SU-DHL-6 (cell line): ENCODE data around the gene OPHN1.
"Not testable (repeated sequence)": the region's sequence is repeated elsewhere in the genome, so short reads cannot be mapped to it uniquely, and the experiment has no call there.

Experiments
- H2AFZ ChIP-seq: fragments of 200-600 bp; sonication (generic); 2 replicates; pipeline ENCODE4 v1.6.1; 2014; ENCODE audit warnings: low read depth, mild to moderate bottlenecking, moderate library complexity, mixed read lengths, antibody characterized with exemption, low read length; ENCODE audit not compliant: severe bottlenecking
- H3F3A ChIP-seq: fragments of 200-600 bp; shearing (Covaris generic); 2 replicates; pipeline ENCODE4 v1.6.0; 2016; ENCODE audit warnings: antibody characterized with exemption, mild to moderate bottlenecking; ENCODE audit not compliant: insufficient read depth
- H3K27ac ChIP-seq: fragments of 200-600 bp; sonication (generic); 2 replicates; pipeline ENCODE4 v1.5.1; 2016; ENCODE audit warnings: low read depth, mild to moderate bottlenecking, low read length, moderate library complexity, mixed read lengths
- H3K27me3 ChIP-seq: fragments of 200-600 bp; sonication (generic), shearing (Covaris generic); 2 replicates; pipeline ENCODE4 v1.6.0; 2014; ENCODE audit warnings: mild to moderate bottlenecking, low read length
- H3K36me3 ChIP-seq: fragments of 200-600 bp; sonication (generic); 2 replicates; pipeline ENCODE4 v1.6.1; 2014; ENCODE audit warnings: mild to moderate bottlenecking, low read length, mixed read lengths
- H3K4me2 ChIP-seq: fragments of 300-600, 200-600 bp; shearing (Covaris generic), sonication (generic); 2 replicates; pipeline ENCODE4 v1.6.0; 2014; ENCODE audit warnings: low read length, low read depth, mild to moderate bottlenecking; ENCODE audit not compliant: poor library complexity, severe bottlenecking
- H3K4me3 ChIP-seq: fragments of 200-600 bp; sonication (generic); 2 replicates; pipeline ENCODE4 v1.5.1; 2014; ENCODE audit warnings: antibody characterized with exemption, low read length, mild to moderate bottlenecking, mixed read lengths; ENCODE audit not compliant: insufficient read depth, poor library complexity, severe bottlenecking
- H3K79me2 ChIP-seq: fragments of 200-600 bp; sonication (generic); 2 replicates; pipeline ENCODE4 v1.6.1; 2014; ENCODE audit warnings: mild to moderate bottlenecking, low read length, moderate library complexity; ENCODE audit not compliant: insufficient read depth
- H3K9ac ChIP-seq: fragments of 200-600 bp; sonication (generic); 2 replicates; pipeline ENCODE4 v1.7.0; 2014; ENCODE audit warnings: mild to moderate bottlenecking, low read length
- H3K9me2 ChIP-seq: fragments of 200-600 bp; sonication (generic); replicated peaks from 2 replicates; pipeline ENCODE4 v1.6.1; 2014; ENCODE audit warnings: low read length; ENCODE audit not compliant: insufficient read depth
- H3K9me3 ChIP-seq: fragments of 200-600 bp; sonication (generic); 2 replicates; pipeline ENCODE4 v1.6.1; 2014; ENCODE audit warnings: low read length, mixed read lengths; ENCODE audit not compliant: insufficient read depth
- H4K20me1 ChIP-seq: fragments of 200-600 bp; sonication (generic); 2 replicates; pipeline ENCODE4 v1.6.1; 2014; ENCODE audit warnings: low read depth, mild to moderate bottlenecking, antibody characterized with exemption, low read length, moderate library complexity, mixed read lengths
- EZH2phosphoT487 ChIP-seq: fragments of 200-600 bp; sonication (generic), shearing (Covaris generic); conservative IDR thresholded peaks from 2 replicates; pipeline ENCODE4 v1.6.1; 2018; ENCODE audit warnings: mild to moderate bottlenecking, antibody characterized with exemption, low read length, moderate library complexity, mixed read lengths
- TF ChIP-seq, protein P1 (sequence below): fragments of 200-600 bp; sonication (generic); IDR thresholded peaks from one replicate; pipeline ENCODE4 v1.5.1; 2017; ENCODE audit warnings: antibody characterized with exemption, mild to moderate bottlenecking, low read length, moderate library complexity; ENCODE audit not compliant: insufficient read depth, poor library complexity, severe bottlenecking

OPHN1 gene

DNA sequence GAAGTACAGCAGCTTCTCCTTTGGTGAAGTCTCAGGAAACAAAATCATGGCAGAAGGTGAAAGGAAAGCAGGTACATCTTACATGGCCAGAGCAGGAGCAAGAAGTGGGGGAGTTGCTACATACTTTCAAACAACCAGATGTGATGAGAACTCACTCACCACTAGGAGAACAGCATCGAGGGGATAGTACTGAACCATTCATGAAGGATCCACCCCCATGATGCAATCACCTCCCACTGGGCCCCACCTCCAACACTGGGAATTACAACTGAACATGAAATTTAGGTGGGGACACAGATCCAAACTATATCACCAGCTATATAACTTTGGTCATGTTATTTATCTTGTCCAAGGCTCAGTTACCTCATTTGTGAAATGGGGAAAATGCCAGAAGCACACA, 159.4 kb downstream of the OPHN1 start:
- no peaks in the 10 kb centered on the region for H3K79me2 ChIP-seq
- H3K36me3 ChIP-seq: no peaks in the 10 kb centered on the region
- no peak overlapping the region for H3K4me3 ChIP-seq
- no peaks in the 10 kb centered on the region for H3K9me3 ChIP-seq
- H3F3A ChIP-seq: no peaks in the 10 kb centered on the region
- H3K9ac ChIP-seq: no peak overlapping the region
- H3K27me3 ChIP-seq: no peaks in the 10 kb centered on the region
- no peak for TF ChIP-seq EZH2phosphoT487
- TF ChIP-seq, protein P1, sequence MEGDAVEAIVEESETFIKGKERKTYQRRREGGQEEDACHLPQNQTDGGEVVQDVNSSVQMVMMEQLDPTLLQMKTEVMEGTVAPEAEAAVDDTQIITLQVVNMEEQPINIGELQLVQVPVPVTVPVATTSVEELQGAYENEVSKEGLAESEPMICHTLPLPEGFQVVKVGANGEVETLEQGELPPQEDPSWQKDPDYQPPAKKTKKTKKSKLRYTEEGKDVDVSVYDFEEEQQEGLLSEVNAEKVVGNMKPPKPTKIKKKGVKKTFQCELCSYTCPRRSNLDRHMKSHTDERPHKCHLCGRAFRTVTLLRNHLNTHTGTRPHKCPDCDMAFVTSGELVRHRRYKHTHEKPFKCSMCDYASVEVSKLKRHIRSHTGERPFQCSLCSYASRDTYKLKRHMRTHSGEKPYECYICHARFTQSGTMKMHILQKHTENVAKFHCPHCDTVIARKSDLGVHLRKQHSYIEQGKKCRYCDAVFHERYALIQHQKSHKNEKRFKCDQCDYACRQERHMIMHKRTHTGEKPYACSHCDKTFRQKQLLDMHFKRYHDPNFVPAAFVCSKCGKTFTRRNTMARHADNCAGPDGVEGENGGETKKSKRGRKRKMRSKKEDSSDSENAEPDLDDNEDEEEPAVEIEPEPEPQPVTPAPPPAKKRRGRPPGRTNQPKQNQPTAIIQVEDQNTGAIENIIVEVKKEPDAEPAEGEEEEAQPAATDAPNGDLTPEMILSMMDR: no peak
- no peak overlapping the region for H3K4me2 ChIP-seq
- H3K9me2 ChIP-seq: no peaks in the 10 kb centered on the region
- H3K27ac ChIP-seq: no peak overlapping the region
- no peak overlapping the region for H2AFZ ChIP-seq
- H4K20me1 ChIP-seq: no peaks in the 10 kb centered on the region

DNA sequence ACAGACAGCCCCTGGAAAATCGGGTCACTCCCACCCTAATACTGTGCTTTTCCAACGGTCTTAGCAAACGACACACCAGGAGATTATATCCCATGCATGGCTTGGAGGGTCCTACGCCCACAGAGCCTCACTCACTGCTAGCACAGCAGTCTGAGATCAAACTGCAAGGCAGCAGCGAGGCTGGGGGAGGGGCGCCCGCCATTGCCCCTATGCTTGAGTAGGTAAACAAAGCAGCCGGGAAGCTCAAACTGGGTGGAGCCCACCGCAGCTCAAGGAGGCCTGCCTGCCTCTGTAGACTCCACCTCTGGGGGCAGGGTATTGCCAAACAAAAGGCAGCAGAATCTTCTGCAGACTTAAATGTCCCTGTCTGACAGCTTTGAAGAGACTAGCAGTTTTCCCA, 168.5 kb downstream of the OPHN1 start:
- H3K4me2 ChIP-seq, H3K4me3 ChIP-seq, H3K27ac ChIP-seq, H3K9me2 ChIP-seq, H2AFZ ChIP-seq, H3K9me3 ChIP-seq, H3K79me2 ChIP-seq, H3K27me3 ChIP-seq, H4K20me1 ChIP-seq, H3K9ac ChIP-seq, H3F3A ChIP-seq, H3K36me3 ChIP-seq: not testable (repeated sequence)

DNA sequence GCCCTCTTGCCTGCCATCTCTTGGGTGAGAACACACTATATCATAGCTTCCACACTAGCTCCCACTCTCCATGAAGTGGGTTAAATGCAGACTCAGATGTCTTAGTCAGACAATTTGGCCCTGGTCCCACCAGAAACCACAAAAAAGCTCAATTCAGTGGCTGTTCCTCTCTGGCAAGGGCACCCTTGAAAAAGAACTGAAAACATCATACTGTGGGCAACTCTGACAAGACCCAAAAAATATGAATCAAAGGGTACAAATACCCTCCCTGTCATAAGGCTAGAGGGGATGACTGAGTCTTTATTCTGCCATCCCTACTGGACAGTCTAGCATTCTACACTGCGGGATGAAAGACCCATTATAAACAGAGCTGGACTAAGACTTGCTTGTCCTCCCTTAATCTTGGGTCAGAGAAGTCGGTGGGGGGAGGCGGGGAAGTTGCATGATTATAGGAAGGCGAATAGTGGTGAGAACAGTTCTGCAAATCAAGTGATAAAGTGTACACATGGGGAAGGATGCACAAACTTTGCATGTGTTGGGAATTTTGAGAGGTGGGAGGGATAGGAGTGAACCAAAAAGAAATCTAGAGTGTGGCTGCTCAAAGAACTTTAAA, 172.1 kb downstream of the OPHN1 start:
- no peaks in the 10 kb centered on the region for H3K36me3 ChIP-seq
- H3K9me2 ChIP-seq: no peaks in the 10 kb centered on the region
- H3F3A ChIP-seq: no peaks in the 10 kb centered on the region
- no peaks in the 10 kb centered on the region for H4K20me1 ChIP-seq
- H3K9ac ChIP-seq: no peak overlapping the region
- no peak overlapping the region for H3K4me3 ChIP-seq
- TF ChIP-seq, protein P1: no peak
- no peak for TF ChIP-seq EZH2phosphoT487
- no peak overlapping the region for H3K27ac ChIP-seq
- H3K27me3 ChIP-seq: no peaks in the 10 kb centered on the region
- no peaks in the 10 kb centered on the region for H3K79me2 ChIP-seq
- H2AFZ ChIP-seq: no peak overlapping the region
- H3K9me3 ChIP-seq: no peaks in the 10 kb centered on the region
- H3K4me2 ChIP-seq: no peak overlapping the region

DNA sequence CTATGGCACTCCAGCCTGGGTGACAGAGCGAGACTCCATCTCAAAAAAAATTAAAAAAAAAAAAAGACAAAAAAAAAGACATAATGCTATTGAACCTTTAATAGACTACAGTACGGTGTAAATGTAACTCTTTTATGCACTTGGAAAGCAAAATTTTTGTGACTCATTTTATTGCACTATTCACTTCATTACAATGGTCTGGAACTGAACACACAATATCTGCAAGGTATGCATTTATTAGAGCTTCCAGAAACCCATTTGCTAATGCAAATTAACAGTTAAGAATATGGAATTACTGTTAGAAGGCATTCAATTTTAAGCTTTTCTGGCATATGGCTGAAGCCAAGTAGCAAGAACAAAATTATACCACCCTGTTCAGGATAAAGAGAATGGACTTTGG, 176.3 kb downstream of the OPHN1 start:
- H3K4me3 ChIP-seq: no peak overlapping the region
- H3K27me3 ChIP-seq: no peaks in the 10 kb centered on the region
- H3F3A ChIP-seq: no peaks in the 10 kb centered on the region
- no peaks in the 10 kb centered on the region for H3K79me2 ChIP-seq
- H3K36me3 ChIP-seq: no peaks in the 10 kb centered on the region
- H3K27ac ChIP-seq: no peak overlapping the region
- H4K20me1 ChIP-seq: no peaks in the 10 kb centered on the region
- H3K9me2 ChIP-seq: no peaks in the 10 kb centered on the region
- no peak overlapping the region for H3K9ac ChIP-seq
- H2AFZ ChIP-seq: no peak overlapping the region
- no peak overlapping the region for H3K4me2 ChIP-seq
- H3K9me3 ChIP-seq: no peaks in the 10 kb centered on the region
- no peak for TF ChIP-seq EZH2phosphoT487
- TF ChIP-seq, protein P1: no peak
